ENCODE measurements around the gene GGA3. TPM values are rescaled to one million over a fixed set of nuclear protein-coding genes. Genes with fewer than 3 reads are reported as not detected.

The GGA3 gene, protein sequence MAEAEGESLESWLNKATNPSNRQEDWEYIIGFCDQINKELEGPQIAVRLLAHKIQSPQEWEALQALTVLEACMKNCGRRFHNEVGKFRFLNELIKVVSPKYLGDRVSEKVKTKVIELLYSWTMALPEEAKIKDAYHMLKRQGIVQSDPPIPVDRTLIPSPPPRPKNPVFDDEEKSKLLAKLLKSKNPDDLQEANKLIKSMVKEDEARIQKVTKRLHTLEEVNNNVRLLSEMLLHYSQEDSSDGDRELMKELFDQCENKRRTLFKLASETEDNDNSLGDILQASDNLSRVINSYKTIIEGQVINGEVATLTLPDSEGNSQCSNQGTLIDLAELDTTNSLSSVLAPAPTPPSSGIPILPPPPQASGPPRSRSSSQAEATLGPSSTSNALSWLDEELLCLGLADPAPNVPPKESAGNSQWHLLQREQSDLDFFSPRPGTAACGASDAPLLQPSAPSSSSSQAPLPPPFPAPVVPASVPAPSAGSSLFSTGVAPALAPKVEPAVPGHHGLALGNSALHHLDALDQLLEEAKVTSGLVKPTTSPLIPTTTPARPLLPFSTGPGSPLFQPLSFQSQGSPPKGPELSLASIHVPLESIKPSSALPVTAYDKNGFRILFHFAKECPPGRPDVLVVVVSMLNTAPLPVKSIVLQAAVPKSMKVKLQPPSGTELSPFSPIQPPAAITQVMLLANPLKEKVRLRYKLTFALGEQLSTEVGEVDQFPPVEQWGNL
- total RNA-seq (ENCODE audit: low replicate concordance), result 49.7 and 64.4 TPM in 2 replicates
- long read RNA-seq, full-length matches to known transcripts, result 2 of 8 reads
- long read RNA-seq, partial matches to known transcripts, result 2 of 8 reads
- long read RNA-seq, other reads (novel, unspliced or antisense), result 4 of 8 reads

DNA sequence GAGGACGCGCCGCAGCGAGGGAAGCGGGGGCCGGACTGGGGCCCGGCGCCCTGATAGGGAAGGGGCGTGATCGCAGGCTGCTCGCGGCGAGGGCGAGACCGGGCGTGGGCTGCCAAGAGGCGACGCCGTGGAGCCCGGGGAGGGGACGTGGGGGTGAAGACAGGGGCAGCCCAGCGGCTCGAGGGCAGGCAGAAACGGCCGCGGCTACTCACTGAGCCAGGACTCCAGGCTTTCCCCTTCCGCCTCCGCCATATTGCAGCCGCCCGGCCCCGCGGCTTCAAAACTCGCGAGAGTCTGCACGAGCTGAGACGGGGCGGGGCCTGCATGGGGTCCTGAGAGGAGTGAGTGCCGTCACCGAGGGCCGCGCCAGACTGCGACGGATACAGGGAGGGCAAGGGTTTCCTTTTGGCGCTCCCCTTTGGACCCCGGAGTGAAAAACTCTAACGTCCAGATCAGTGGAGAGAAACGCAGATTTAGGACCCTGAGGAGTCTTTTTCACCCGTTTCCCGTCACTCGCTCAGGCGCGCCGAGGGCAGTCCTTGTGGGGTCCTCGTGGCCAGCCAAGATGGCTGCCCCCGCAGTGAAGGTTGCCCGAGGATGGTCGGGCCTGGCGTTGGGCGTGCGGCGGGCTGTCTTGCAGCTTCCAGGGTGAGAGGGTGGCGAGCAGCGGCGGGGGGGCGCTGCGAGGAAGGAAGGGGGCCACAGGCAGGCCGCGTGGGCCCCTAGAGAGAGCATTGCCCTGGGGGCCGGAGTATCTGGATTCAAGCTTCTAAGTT lies at the start of gene GGA3, which contains the start of gene MRPS7:
TSS of gene GGA3 (minus strand) at position 271 of the 776 bp plus-strand sequence. CDS start at position 252, 19 bp downstream.
TSS of gene MRPS7 (plus strand) at position 544 of the 776 bp plus-strand sequence. CDS start at position 566, 22 bp downstream.
- Mint-ChIP-seq H3K27me3 (no peaks in the 10 kb centered on the region), H3K4me3 (peak within 1 kb of the TSS; percentile 99), H3K27ac (peak within 1 kb of the TSS; percentile 99), H3K9me3 (no peaks in the 10 kb centered on the region), H3K4me1 (ENCODE audit: unreplicated experiment) (peaks cover 19% of the 10 kb centered on the region), H3K36me3 (peaks cover 6% of the 10 kb centered on the region)
- TF ChIP-seq, protein P1, sequence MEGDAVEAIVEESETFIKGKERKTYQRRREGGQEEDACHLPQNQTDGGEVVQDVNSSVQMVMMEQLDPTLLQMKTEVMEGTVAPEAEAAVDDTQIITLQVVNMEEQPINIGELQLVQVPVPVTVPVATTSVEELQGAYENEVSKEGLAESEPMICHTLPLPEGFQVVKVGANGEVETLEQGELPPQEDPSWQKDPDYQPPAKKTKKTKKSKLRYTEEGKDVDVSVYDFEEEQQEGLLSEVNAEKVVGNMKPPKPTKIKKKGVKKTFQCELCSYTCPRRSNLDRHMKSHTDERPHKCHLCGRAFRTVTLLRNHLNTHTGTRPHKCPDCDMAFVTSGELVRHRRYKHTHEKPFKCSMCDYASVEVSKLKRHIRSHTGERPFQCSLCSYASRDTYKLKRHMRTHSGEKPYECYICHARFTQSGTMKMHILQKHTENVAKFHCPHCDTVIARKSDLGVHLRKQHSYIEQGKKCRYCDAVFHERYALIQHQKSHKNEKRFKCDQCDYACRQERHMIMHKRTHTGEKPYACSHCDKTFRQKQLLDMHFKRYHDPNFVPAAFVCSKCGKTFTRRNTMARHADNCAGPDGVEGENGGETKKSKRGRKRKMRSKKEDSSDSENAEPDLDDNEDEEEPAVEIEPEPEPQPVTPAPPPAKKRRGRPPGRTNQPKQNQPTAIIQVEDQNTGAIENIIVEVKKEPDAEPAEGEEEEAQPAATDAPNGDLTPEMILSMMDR (conservative IDR thresholded peaks at IDR 0.05), result no peak
- DNase-seq (ENCODE audit: extremely low spot score, unreplicated experiment), result peak; percentile 96

DNA sequence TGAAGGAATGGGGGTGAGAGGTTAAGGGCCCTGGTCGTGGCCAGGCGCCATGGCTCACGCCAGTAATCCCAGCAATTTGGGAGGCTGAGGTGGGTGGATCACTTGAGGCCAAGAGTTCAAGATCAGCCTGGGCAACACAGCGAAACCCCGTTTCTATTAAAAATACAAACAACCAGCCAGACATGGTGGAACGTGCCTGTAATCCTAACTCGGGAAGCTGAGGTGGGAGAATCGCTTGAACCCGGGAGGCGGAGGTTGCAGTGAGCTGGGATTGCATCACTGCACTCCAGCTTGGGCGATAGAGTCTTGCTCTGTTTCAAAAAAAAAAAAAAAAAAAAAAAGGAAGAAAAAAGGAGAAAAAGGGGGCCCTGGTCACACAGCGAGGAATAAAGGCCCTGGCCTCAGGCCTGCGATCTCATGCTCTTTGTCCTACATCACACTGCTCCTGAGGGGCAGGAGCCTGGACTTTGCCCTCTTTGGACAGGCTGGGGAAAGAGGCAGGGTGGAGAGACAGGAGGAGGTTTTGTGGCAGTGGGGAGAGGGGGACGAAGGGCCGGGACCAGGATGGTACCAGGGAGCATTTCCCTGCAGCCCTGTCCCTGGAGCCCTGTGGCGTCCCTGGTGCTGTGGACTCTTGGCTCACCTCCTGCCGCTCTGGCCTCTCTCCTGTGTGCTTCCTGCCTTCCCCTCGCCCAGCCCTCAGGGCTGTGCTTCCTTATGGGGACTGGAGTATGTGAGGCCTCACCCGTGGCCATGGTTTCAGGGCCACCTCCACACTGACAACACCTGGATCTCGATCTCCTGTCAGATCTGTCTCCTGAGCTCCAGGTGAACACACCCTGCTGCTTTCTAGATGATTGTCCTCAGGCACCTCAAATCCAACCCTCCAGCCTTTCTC lies 47.6 kb upstream of the GGA3 start:
- no peak for DNase-seq (ENCODE audit: extremely low spot score, unreplicated experiment)
- H3K4me1 Mint-ChIP-seq (ENCODE audit: unreplicated experiment), result peaks cover 7% of the 10 kb centered on the region
- no peaks in the 10 kb centered on the region for H3K36me3 Mint-ChIP-seq
- peak overlapping the region; percentile 86 for H3K27ac Mint-ChIP-seq
- no peaks in the 10 kb centered on the region for H3K27me3 Mint-ChIP-seq
- TF ChIP-seq, protein P1 (conservative IDR thresholded peaks at IDR 0.05), result no peak
- H3K4me3 Mint-ChIP-seq, result peak overlapping the region; percentile 38
- no peaks in the 10 kb centered on the region for H3K9me3 Mint-ChIP-seq

DNA sequence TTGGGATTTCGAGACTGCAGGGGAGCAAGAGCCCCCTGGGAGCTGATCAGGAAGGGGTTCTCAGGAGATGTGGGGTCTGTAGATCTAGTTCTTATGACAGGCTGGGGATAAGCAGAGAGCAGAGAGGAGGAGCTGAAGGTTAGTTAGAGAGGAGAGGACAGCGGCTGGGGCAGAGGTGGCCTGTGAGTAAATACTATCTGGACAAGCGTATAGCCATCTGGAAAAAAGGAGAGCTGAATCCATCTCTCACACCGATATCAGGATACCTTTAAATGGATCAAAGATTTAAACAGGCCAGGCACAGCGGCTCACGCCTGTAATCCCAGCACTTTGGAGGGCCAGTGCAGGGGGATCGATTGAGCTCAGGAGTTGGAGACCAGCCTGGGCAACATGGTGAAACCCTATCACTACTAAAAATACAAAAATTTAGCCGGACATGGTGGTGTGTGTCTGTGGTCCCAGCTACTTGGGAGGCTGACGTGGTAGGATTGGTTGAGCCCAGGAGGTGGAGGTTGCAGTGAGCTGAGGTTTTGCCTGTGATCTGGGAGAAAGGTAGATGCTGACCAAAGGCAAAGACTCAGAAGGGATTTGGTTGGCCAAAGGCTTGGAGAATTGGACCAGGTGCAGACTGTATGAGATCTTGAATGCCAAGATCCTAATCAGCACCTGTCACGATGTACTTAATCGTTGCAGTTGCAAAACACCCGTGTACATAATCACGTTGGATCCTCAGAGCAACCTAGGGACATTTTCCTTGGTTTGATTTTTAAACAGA lies 46.7 kb upstream of the GGA3 start:
- peak overlapping the region; percentile 86 for H3K27ac Mint-ChIP-seq
- TF ChIP-seq, protein P1 (conservative IDR thresholded peaks at IDR 0.05), result no peak
- H3K36me3 Mint-ChIP-seq, result no peaks in the 10 kb centered on the region
- no peaks in the 10 kb centered on the region for H3K9me3 Mint-ChIP-seq
- H3K27me3 Mint-ChIP-seq, result no peaks in the 10 kb centered on the region
- peaks cover 7% of the 10 kb centered on the region for H3K4me1 Mint-ChIP-seq (ENCODE audit: unreplicated experiment)
- H3K4me3 Mint-ChIP-seq, result no peak overlapping the region
- DNase-seq (ENCODE audit: extremely low spot score, unreplicated experiment), result no peak

DNA sequence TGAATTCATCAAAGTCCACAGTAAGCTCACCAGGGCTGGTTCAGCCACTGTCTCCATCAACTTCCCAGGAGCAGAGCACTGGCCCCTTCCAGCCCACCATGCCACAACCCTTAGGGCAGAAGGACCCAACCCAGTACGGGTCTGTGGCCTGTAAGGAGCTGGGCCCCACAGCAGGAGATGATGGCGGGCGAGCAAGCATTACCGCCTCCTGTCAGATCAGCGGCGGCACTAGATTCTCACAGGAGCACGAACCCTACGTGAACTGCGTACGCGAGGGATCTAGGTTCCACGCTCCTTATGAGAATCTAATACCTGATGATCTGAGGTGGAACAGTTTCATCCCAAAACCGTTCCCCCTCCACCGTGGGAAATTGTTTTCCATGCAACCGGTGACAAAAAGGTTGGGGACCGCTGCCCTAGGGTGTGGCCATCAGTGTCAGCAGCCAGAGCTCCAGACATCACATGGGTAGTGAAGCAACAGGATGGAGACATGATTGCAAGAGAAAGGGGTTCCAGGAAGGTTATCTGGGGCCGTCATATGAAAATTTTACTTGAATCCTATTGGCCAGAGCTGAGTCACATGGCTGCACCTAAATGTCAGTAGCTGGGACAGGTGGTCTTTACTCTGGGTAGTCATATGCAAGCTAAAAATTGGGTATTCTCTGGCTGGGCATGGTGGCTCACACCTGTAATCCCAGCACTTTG lies 40.2 kb upstream of the GGA3 start:
- Mint-ChIP-seq H3K4me3 (no peak overlapping the region), H3K9me3 (no peaks in the 10 kb centered on the region), H3K36me3 (no peaks in the 10 kb centered on the region), H3K4me1 (ENCODE audit: unreplicated experiment) (no peaks in the 10 kb centered on the region), H3K27ac (no peak overlapping the region), H3K27me3 (no peaks in the 10 kb centered on the region)
- DNase-seq (ENCODE audit: extremely low spot score, unreplicated experiment), result no peak
- TF ChIP-seq, protein P1 (conservative IDR thresholded peaks at IDR 0.05), result no peak
